MCF 10A (cell line): ENCODE measurements around the gene NEIL3. TPM values are rescaled to one million over a fixed set of nuclear protein-coding genes. Genes with fewer than 3 reads are reported as not detected.

Experiments used
- BruUV-seq: library from RNA; stranded (reverse); fragments of 400-500 nt; replicated peaks from 2 replicates; lab custom pipeline; 2021; lab: Mats Ljungman, UMichigan
- CTCF ChIA-PET: fragments of 300-600 bp; sonication (Branson Sonifier 250); formaldehyde crosslinking; extraction: SDS; loops from one replicate; lab custom pipeline; 2021; ENCODE audit warnings: antibody characterized with exemption, inconsistent platforms; lab: Yijun Ruan, JAX
- POLR2A ChIA-PET: fragments of 300-600, 350-650 bp; sonication (Branson Sonifier 250); formaldehyde crosslinking; extraction: SDS; loops from one replicate; lab custom pipeline; 2020; ENCODE audit warnings: antibody characterized with exemption, inconsistent platforms; lab: Yijun Ruan, JAX
- DNase-seq: peaks from one replicate; pipeline ENCODE4 v3.0.0-alpha.2; 2018; ENCODE audit not compliant: unreplicated experiment
- H3K27ac Mint-ChIP-seq: one replicate; pipeline ENCODE4 v1.8.0; 2022; ENCODE audit warnings: mild to moderate bottlenecking, low read depth, mixed read lengths; ENCODE audit not compliant: unreplicated experiment
- H3K27me3 Mint-ChIP-seq: one replicate; pipeline ENCODE4 v1.8.0; 2022; ENCODE audit warnings: mixed read lengths; ENCODE audit not compliant: insufficient read depth, unreplicated experiment
- H3K36me3 Mint-ChIP-seq: one replicate; pipeline ENCODE4 v1.8.0; 2022; ENCODE audit warnings: mild to moderate bottlenecking, moderate library complexity, mixed read lengths; ENCODE audit not compliant: insufficient read depth, unreplicated experiment
- H3K4me1 Mint-ChIP-seq: one replicate; pipeline ENCODE4 v1.8.0; 2022; ENCODE audit warnings: mixed read lengths; ENCODE audit not compliant: insufficient read depth, unreplicated experiment
- H3K4me3 Mint-ChIP-seq: one replicate; pipeline ENCODE4 v1.8.0; 2022; ENCODE audit warnings: mild to moderate bottlenecking, moderate library complexity, mixed read lengths; ENCODE audit not compliant: unreplicated experiment
- H3K9me3 Mint-ChIP-seq: one replicate; pipeline ENCODE4 v1.8.0; 2022; ENCODE audit warnings: mixed read lengths; ENCODE audit not compliant: unreplicated experiment
- intact Hi-C: fragments of 100-400 bp; cut with micrococcal nuclease; formaldehyde crosslinking; loops from 2 replicates; pipeline ENCODE4 v1.14.1; 2022
- total RNA-seq: library from RNA; stranded (reverse); gene quantifications from 2 replicates; pipeline ENCODE4 v1.2.3, GENCODE V29; 2022
- TF ChIP-seq, protein P1 (sequence below): fragments of 200-600 bp; IDR thresholded peaks from one replicate; pipeline ENCODE4 v1.8.0; 2022; ENCODE audit warnings: antibody characterized with exemption, mild to moderate bottlenecking; ENCODE audit not compliant: unreplicated experiment

Gene NEIL3
- total RNA-seq, 1 experiment from 2014 or later, result 5.8 TPM

DNA sequence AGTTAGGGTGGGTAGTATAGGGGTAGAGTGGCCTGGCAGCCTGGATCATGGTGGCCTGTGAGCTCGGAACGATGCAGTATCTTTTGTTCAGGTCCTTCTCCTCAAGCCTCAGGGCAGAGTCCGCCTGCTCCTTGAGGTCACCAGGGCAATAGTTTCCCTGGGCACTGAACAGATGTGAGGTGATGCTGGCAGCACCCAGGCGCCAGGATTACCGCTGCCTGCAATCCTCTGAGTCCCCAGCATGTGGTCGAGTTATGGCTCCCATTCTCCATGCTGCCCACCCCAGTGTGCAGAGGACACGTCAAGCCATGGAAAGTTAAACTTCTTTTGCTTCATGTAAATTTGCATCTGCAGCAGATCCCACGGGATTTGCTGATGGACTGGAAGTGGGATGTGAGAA, 38.7 kb downstream of the NEIL3 start:
- Mint-ChIP-seq H3K27ac (no peak overlapping the region), H3K4me1 (no peaks in the 10 kb centered on the region), H3K36me3 (no peaks in the 10 kb centered on the region), H3K27me3 (no peaks in the 10 kb centered on the region), H3K4me3 (no peak overlapping the region), H3K9me3 (no peaks in the 10 kb centered on the region)
- ChIA-PET CTCF (no interaction called here), POLR2A (no interaction called here)
- TF ChIP-seq, protein P1, sequence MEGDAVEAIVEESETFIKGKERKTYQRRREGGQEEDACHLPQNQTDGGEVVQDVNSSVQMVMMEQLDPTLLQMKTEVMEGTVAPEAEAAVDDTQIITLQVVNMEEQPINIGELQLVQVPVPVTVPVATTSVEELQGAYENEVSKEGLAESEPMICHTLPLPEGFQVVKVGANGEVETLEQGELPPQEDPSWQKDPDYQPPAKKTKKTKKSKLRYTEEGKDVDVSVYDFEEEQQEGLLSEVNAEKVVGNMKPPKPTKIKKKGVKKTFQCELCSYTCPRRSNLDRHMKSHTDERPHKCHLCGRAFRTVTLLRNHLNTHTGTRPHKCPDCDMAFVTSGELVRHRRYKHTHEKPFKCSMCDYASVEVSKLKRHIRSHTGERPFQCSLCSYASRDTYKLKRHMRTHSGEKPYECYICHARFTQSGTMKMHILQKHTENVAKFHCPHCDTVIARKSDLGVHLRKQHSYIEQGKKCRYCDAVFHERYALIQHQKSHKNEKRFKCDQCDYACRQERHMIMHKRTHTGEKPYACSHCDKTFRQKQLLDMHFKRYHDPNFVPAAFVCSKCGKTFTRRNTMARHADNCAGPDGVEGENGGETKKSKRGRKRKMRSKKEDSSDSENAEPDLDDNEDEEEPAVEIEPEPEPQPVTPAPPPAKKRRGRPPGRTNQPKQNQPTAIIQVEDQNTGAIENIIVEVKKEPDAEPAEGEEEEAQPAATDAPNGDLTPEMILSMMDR, result no peak
- intact Hi-C loops, result no loop called here
- BruUV-seq, result no TSS peak
- DNase-seq, result no peak

DNA sequence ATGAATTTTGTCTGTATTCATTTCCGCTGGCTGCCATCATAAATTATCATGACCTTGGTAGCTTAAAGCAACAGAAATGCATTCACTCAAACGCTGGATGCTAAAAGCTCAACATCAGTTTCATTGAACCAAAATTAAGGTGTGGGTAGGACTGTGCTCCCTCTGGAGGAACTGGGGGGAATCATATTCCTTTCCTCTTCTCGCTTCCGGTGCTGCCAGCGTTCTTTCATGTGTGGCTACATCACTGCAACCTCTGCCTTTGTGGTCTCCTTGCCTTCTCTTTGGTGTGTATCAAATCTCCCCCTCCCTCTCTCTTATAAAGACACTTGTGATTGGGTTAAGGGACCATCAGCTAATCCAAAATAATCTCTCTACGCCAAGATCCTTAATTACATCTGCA, 39.5 kb downstream of the NEIL3 start:
- Mint-ChIP-seq H3K4me3 (no peak overlapping the region), H3K9me3 (no peaks in the 10 kb centered on the region), H3K27ac (no peak overlapping the region), H3K4me1 (no peaks in the 10 kb centered on the region), H3K27me3 (no peaks in the 10 kb centered on the region), H3K36me3 (peaks cover 5% of the 10 kb centered on the region)
- TF ChIP-seq, protein P1, result no peak
- BruUV-seq, result no TSS peak
- no peak for DNase-seq
- intact Hi-C loops, result no loop called here
- POLR2A ChIA-PET, result interaction anchor here (0.6 kb wide), 1 partner anchor 1310 kb away, joined by 3 read pairs; no protein-coding TSS in a partner anchor
- CTCF ChIA-PET, result no interaction called here

DNA sequence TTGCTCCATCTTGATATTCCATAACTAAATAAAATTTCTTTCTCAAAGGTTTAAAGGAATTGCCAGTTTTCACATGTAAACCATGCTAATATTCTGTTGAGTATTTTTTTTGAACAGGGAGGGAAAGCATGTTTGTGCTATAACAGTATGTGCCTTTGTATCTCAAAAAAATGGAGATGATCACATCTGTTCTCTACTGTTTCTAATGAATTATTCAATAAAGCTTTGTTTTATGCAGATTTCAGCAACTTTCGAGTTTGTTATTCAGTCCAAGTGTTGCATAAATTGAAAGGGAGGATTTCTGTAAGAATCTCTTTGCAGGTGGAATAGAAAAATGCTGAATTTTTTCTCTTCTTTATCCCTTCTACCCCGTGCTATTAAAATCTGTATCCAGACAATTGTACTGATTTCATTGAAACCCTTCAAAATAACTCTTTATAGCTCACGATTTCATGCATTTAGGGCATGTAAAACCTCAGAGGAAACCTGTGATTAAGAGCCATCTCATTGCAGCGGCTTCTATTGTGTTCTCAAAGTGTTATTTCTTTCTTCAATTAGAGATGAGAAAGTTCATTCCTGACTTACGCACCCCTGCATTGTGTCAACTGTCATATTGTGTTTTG, 42.1 kb downstream of the NEIL3 start:
- H3K27ac Mint-ChIP-seq, result no peak overlapping the region
- no peak overlapping the region for H3K4me3 Mint-ChIP-seq
- intact Hi-C loops, result no loop called here
- no TSS peak for BruUV-seq
- POLR2A ChIA-PET, result no interaction called here
- no peaks in the 10 kb centered on the region for H3K9me3 Mint-ChIP-seq
- peaks cover 5% of the 10 kb centered on the region for H3K36me3 Mint-ChIP-seq
- CTCF ChIA-PET, result interaction anchor here (2.3 kb wide), 1 partner anchor 101 kb away, joined by 5 read pairs; no protein-coding TSS in a partner anchor
- TF ChIP-seq, protein P1, result no peak
- no peak for DNase-seq
- H3K4me1 Mint-ChIP-seq, result peaks cover 6% of the 10 kb centered on the region
- H3K27me3 Mint-ChIP-seq, result no peaks in the 10 kb centered on the region

DNA sequence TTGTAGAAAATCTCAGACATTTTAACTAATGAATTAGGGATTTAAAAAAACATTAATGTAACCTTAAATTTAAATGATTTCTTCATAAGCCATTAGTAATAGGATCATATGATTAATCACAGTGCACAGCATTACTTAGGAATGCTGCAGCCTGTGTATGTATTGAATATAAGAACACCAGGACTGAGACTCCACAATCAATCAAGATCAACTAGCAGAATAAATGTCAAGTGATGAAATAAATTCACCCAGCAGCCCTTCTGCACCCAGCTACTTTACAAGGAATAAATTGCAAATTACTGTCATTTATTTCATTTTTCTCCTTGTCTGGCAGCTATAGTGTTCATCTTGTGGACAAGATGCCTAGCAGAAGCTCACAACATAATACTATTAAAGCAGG, 46.5 kb downstream of the NEIL3 start:
- H3K36me3 Mint-ChIP-seq, result peaks cover 11% of the 10 kb centered on the region
- ChIA-PET CTCF (interaction anchor here (0.5 to 2.5 kb wide), 6 partner anchors 13 to 114 kb away, joined by 3 to 7 read pairs (median 4); no protein-coding TSS in a partner anchor), POLR2A (interaction anchor here (0.7 kb wide), 1 partner anchor 90 kb away, joined by 3 read pairs; no protein-coding TSS in a partner anchor)
- TF ChIP-seq, protein P1, result no peak
- H3K27me3 Mint-ChIP-seq, result no peaks in the 10 kb centered on the region
- H3K4me1 Mint-ChIP-seq, result peaks cover 10% of the 10 kb centered on the region
- no peak overlapping the region for H3K27ac Mint-ChIP-seq
- H3K9me3 Mint-ChIP-seq, result no peaks in the 10 kb centered on the region
- no TSS peak for BruUV-seq
- no peak for DNase-seq
- intact Hi-C loops, result no loop called here
- H3K4me3 Mint-ChIP-seq, result no peak overlapping the region
